DMS153 treated with DMSO at 0.1 percent for 48 hours (cell line): ENCODE measurements around the gene PIM2.
A peak's percentile ranks its signal among the peaks of the same experiment; 100 is the strongest.
"Not testable (repeated sequence)": the region's sequence is repeated elsewhere in the genome, so short reads cannot be mapped to it uniquely, and the experiment has no call there.

Experiments used
- DNase-seq: peaks from one replicate; lab custom pipeline; 2025; ENCODE audit not compliant: unreplicated experiment; lab: John Stamatoyannopoulos, UW

The PIM2 gene

GRCh38 chrX:48909703-48910294 lies 9.0 kb downstream of the PIM2 start:
- no peak for DNase-seq

- DNase-seq: no peak
Measured at GRCh38 chrX:48908600-48908999, 10.2 kb downstream of the PIM2 start.

- no peak for DNase-seq
Measured at GRCh38 chrX:48905090-48905790, 13.6 kb downstream of the PIM2 start.

- no peak for DNase-seq
Measured at GRCh38 chrX:48904626-48905025, 14.2 kb downstream of the PIM2 start.

- no peak for DNase-seq
Measured at GRCh38 chrX:48904180-48904579, 14.6 kb downstream of the PIM2 start.

GRCh38 chrX:48903290-48903689 lies 15.5 kb downstream of the PIM2 start:
- DNase-seq: no peak

- no peak for DNase-seq
Measured at GRCh38 chrX:48902776-48903175, 16.0 kb downstream of the PIM2 start.

GRCh38 chrX:48902135-48902534 lies 16.7 kb downstream of the PIM2 start:
- DNase-seq: no peak

GRCh38 chrX:48901069-48901468 lies 17.8 kb downstream of the PIM2 start:
- DNase-seq: no peak

- DNase-seq: no peak
Measured at GRCh38 chrX:48899078-48899410, 19.8 kb downstream of the PIM2 start.

GRCh38 chrX:48897625-48898306 lies 21.1 kb downstream of the PIM2 start, which contains the start of the genes PQBP1 and TIMM17B:
PQBP1 (plus strand) TSS chrX:48897930; CDS start chrX:48898510, 580 bp downstream.
TIMM17B (minus strand) TSS chrX:48897768; CDS start chrX:48897749, 19 bp downstream.
- DNase-seq: peak; percentile 80

GRCh38 chrX:48897157-48897624 lies 21.6 kb downstream of the PIM2 start:
- DNase-seq: peak; percentile 32

- DNase-seq: no peak
Measured at GRCh38 chrX:48896611-48897011, 22.2 kb downstream of the PIM2 start.

- no peak for DNase-seq
Measured at GRCh38 chrX:48894891-48895290, 23.9 kb downstream of the PIM2 start.

- DNase-seq: no peak
Measured at GRCh38 chrX:48893556-48894348, 25.1 kb downstream of the PIM2 start.

GRCh38 chrX:48892896-48893295 lies 25.9 kb downstream of the PIM2 start:
- DNase-seq: no peak

- peak; percentile 57 for DNase-seq
Measured at GRCh38 chrX:48891402-48892288, 27.2 kb downstream of the PIM2 start.

- peak; percentile 1 for DNase-seq
Measured at GRCh38 chrX:48890934-48891401, 27.9 kb downstream of the PIM2 start.

GRCh38 chrX:48890296-48890925 lies 28.4 kb downstream of the PIM2 start:
- no peak for DNase-seq

- not testable (repeated sequence) for DNase-seq
Measured at GRCh38 chrX:48886586-48886985, 32.2 kb downstream of the PIM2 start.
